EH (cell line): ENCODE data around the gene C10orf95.
"Not testable (repeated sequence)": the region's sequence is repeated elsewhere in the genome, so short reads cannot be mapped to it uniquely, and the experiment has no call there.

ENCODE experiments used
- DNase-seq: peaks from one replicate; pipeline ENCODE4 v3.0.0-alpha.2; 2015; ENCODE audit warnings: low read depth

Gene C10orf95

DNA sequence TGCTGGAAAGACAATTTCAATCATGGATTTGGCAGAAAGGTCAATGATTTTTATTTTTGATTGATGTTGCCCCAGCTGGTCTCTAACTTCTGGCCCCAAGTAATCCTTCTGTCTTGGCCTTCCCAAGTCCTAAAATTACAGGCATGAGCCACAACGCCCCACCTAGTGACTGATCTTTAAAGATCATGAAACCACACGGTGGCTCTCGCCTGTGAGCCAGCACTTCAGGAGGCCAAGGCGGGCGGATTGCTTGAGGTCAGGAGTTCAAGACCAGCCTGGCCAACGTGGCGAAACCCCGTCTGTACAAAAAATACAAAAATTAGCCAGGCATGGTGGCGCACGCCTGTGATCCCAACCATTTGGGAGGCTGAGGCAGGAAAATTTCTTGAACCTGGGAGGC is 12.6 kb upstream of the C10orf95 start:
- no peak for DNase-seq

DNA sequence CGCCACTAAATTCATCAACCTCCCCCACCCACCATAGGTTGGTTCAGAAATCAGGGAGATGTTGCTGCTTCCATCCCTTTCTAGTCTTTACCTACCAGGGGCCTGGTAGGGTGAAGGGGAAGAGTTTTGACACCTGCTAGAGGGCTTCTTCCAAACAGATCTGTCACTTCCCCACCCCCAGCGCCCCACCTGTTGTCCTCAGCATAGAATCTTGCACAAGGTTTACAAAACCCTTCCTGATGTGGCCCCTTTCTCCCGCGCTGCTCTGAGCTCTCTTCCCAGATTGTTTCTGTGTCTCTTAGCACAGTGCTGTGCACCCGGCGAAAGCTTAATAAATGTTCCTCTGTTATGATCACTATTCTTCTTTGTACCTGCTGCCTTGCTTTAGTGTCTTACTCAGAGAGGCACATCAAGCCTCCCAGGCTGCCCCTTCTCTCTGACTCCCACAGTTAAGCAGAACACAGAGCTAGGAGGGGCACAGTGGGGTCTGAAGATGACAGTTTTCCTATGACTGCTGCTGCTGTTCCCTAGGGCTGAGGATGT is 11.2 kb upstream of the C10orf95 start:
- DNase-seq, result no peak

DNA sequence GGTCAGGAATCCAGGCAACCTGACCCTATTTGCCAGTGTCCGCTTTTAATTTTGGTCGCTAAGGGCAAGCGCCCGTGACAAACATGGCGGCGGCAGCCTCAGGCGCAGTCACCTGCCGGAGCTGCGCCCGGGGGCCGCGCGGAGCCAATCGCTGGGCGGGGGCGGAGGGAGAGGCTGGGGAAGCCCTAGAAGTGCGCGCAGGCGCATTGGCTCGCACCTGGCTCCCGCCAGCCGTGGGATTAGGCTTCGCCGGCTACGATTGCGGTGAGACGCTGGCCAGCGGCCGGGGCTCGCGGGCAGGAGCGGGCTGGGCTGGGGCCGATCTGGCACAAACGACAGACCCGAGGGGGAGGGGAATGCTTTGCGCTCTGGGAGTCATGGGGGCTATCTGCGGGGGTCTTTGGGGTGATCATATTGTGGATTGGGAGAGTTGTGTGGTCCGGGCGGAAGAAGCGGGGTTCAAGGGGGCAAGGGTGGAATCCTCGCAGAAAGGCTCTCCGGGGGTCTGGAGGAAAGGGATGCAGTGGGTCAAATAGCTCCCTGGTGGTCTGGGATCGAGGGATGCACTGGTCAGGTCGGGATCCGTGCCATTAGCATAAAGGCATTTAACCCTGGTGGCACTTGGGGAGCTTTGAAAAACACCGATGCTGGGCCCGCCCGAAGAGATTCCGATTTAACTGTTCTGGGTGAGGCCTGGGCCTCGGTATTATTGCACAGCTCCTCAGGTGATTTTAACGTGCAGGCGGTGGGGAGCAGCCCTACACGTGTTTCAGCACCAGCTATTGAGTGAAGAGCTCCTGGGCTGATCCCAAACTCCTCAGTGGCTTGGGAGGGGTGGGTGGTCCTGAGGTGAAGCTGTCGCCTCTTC is 10.1 kb upstream of the C10orf95 start:
- peak; percentile 83 for DNase-seq

DNA sequence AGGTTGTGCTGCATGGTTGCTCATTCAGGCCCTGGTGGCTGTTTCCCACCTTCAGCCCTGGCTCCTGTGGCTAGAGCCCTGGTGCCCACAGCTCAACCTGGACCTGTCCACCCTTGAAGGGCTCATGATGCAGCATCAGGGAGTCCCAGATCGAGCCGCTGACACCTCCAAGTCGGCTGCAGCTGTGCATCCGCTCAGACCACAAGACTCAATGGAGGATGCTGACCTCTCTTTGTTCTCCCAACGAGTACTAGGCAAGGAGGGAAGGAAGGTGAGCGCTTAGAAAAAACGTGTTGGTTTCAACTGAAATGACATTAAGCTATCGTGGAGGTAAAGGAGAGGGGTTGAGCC is 9.5 kb upstream of the C10orf95 start:
- no peak for DNase-seq

DNA sequence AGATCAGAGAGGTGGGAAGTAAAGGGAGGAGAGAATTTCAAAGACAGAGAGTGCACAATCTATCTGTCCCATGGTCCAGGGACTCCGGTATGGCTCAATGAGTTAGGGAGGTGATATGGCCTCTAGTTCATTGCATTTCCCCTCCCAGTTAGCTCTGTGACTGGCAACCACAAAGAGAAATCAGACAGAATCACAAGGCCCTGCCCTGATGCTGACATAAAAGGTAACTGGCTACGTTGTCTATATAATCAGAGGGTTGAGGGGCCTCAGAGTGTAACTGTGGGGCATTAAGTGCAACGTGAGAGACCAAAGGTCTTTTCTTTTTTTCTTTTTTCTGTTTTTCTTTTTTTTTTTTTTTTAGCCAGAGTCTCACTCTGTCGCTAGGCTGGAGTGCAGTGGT is 7.3 kb upstream of the C10orf95 start:
- DNase-seq, result no peak

DNA sequence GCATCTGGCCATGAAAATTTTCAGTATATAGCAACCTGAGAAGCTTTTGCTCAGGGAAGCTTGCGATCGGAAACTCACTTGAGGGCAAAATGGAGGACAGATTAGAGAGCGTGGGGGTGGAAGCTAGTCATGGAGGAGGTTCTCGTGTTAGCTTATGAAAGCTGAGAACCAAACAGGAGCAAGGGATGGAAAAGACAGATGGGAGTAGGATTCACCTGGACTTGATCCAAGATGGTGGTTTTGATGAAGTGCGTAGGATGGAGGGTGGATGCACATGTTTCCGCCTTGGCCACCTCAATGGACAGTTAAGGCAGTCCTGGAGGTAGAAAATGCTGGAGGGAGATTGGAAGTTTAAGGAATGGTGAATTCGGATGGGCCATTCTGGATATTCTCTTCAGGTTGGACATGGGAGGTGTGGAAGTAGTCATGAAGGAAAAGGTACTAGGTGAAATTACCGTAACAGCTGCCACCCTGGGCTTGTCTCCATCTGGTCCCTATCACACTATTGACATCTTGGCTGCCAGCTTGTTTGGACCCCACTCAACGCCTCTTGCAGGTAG is 6.3 kb upstream of the C10orf95 start:
- no peak for DNase-seq

DNA sequence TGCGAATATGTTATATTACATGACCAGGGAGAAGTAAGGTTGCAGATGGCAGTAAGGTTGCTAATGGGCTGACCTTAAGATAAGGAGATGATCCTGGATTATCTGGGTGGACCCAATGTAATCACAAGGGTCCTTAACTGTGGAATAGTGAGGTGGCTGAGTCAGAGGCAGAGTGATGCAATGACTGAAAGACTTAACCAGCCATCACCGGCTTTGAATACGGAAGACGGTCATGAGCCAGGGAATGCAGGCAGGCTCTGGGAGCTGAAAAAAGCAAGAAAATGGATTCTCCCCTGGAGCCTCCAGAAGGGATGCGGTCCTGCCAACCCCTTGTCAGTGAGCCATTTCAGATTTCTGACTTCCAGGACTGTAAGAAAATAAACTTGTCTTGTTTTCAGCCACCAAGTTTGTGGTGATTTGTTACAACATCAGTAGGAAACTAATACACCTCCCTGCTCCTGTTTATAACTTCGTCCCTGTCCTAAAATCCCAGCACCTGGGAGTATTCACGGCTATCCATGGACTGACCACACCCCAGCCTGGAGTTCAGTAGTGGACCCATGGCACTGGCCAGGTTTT is 4.6 kb upstream of the C10orf95 start:
- DNase-seq, result peak; percentile 78

DNA sequence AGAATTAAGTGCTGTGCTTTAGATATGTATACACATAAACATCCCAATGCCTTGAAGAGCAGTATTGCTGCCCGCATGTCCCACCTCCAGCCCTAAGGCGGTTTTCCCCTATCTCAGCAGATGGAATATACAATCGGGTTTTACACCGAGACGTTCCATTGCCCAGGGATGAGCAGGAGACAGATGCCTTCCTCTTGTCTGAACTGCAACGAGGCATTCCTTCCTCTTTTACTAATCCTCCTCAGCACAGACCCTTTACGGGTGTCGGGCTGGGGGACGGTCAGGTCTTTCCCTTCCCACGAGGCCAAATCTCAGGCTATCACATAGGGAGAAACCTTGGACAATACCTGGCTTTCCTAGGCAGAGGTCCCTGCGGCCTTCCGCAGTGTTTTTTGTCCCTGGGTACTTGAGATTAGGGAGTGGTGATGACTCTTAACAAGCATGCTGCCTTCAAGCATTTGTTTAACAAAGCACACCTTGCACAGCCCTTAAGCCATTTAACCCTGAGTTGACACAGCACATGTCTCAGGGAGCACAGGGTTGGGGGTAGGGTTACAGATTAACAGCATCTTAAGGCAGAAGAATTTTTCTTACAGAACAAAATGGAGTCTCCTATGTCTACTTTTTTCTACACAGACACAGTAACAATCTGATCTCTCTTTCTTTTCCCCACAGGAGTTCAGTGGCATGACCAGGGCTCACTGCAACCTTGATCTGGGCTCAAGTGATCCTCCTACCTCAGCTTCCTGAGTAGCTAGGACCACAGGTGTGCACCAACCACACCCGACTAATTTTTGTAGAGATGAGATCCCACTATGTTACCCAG is 3.5 kb upstream of the C10orf95 start:
- DNase-seq, result not testable (repeated sequence)

DNA sequence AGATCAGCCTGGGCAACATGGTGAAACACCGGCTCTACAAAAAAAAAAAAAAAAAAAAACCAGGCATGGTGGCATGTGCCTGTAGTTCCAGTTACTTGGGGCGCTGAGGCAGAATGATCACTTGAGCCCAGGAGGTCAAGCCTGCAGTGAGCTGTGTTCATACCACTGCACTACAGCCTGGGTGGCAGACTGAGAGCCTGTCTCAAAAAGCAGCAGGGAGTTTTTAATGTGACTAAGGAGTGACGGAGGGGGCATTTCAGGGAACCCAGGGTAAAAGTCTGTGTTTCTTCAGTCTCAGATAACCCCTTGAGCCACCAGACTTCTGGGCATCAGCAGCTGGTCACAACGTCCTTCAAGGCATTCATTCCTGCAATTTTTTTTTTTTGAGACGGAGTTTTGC is 2.2 kb upstream of the C10orf95 start:
- DNase-seq, result no peak

DNA sequence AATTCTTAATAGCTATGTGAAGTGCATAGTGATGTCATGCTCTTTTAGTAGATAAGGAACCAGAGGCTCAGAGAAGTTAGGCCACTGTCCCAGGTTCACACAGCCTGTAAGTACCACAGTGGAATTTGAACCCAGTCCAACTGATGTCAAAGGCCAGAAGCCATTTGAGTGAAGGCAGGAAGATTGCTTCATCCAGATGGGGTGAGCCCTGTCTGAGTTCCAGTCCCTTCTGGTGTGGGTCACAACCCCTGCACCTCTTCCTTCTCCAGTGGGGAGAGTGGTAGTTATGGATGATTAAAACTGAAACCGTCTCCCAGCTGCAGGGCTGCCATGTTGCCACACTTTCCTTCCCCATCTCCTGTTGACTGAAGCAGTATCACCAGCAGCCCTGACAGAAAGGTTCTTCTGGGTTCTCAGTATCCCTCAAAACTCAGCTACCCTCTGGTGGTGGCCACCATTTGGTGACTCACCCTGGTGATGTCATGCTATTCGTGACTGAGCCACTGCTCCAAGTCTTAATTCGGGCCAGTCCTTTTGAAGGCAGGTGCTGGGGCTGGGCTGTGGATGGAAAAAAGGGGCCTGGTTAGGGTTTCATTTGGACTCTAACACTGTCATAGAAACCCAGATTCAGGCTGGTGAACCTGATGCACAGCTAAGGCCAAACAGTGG is 1.5 kb upstream of the C10orf95 start:
- DNase-seq, result peak; percentile 84

DNA sequence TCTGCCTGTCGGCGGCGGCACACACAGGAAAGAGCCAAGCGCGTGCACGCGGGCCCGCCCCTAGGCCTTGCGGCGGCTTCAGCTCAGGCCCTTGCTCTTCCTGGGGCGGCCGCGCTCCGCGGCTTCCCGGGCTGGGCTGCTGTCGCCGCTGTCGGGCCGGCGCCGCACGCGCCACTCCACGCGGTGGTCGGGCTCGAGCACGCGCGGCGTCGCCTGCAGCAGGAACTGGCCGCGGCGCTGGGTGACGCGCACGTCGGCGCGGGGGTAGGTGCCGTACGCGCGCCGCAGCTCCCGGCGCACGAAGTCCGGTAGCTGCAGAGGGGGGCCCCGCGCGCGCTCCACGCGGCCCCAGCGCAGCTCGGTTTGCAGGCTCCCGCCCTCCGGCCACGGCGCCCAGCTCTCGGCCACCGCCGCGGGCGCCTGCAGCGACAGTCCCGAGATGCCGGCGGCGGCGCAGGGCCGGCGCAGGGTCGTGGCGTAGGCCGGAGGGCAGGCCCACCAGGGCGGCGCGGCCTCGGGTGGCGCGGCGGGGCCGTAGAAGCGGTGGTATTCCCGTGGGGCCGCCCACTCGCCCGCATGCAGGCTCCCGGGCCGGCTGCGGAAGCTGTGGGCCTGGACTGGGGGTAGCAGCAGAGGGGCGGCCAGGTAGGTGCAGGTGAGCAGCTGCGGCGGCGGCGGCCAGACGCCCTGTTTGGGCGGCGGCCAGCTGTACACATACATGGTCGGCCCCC is 804 bp downstream of the C10orf95 start:
- DNase-seq, result peak; percentile 83

DNA sequence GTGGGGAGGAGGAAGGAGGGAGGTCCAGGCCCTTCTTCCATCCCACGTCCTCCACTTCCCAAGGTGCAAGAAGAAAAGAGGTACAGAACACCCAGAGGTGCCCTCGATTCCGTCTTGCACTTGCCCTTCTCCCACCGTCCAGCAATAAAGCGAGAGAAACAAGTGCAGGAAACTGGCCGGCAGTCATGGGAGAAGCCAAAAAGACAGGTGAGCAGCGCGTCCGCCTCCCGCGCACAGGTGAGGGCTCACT is 1.3 kb downstream of the C10orf95 start:
- DNase-seq, result no peak

DNA sequence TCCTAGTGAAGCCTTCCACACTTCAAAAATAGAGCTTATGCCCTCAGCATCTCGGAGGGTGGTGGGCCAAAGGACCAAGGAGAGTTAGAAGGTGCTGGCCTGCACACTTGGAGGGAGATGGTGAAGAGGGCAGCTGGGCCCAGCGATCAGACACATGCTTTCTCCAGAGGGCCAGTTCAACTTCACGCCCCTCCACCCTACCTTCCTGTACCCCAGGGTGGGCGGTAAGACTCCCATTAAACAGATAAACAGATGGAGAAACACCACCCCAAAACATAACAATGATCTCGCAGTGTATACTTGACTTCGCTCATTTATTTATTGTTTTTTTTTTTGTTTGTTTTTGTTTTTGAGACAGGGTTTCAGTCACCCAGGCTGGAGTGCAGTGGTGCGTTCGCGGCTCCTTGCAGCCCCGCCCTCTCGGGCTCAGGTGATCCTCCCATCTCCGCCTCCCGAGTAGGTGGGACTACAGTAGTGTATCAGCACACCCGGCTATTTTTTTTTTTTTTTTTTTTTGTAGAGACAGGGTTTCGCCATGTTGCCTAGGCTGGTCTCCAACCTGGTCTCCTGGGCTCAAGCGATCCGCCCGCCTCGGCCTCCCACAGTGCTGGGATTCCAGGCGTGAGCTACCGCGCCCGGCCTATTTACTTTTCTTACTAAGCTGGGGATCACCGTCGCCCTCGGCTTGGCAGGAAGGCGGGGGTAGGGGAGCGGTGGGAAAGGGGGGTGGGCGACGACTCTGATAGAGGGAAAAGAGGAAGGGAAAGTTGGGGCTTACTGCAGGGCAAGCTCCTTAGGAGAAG is 1.8 kb downstream of the C10orf95 start:
- DNase-seq, result peak; percentile 65

DNA sequence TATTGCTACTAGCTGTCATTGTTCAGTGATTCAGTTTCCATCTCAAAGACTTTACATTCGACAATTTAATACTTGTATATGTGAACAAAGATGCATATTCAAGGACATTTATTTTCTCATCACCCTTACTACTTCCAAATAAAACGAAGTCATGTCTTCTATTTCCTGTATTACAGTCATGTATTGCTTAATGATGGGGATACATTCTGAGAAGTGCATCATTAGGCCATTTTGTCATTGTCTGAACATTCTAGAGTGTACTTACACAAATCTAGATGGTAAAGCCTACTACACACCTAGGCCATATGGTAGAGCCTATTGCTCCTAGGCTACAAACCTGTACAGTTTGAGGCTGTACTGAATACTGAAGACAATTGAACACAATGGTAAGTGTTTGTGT is 6.5 kb downstream of the C10orf95 start:
- no peak for DNase-seq

DNA sequence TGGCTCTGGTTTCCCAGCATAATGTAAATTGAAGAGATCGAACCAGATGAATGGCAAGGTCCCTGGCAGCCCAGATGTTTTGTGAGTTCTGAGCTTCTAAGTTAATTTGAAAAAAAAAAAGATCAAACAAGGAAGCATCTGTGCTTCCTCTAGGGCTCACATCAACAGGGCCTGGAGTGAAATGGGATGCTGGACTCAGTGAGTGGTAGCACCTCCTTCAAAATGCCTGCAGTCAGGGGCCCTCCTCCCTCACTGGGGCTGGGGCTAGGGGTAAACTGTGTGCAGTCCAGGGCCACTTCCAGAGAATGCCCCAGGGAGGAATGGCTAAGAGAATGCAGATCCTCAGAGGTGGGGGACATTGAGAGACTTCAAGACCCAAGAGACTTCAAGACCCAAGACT is 13.0 kb downstream of the C10orf95 start:
- DNase-seq, result no peak

DNA sequence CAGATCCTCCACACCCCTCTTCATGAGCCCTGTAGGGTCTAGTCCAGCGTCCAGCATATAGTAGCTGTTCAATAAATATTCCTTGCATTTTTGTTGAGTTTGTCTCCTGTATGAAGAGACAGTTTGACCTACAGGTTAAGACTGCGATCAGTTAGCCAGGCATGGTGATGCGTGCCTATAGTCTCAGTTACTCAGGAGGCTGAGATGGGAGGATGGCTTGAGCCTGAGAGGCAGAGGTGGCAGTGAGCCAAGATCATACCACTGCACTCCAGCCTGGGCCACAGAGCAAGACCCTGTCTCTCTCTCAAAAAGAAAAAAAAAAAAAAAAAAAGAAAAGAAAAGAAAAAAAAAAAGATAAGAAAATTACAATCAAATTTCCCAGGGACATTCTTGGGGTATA is 13.8 kb downstream of the C10orf95 start:
- DNase-seq, result no peak

DNA sequence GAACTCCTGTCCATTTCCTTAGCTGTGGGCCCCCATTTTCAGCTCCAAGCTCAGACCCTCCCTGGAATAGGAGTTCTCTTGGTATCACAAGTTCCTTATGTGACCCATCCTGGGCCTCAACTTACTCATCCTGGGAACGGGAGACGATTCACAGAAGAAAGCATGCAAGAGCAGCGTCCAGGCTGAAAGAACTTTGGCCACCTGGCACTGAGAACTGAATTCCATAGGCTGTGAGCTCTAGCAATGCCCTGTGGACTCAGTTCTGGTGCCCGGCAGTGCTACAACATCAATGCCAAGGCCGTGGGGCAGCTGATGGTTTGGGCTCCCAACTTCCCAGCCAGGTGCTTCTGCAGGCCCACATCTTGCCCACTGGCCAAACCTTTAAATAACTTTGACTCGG is 15.0 kb downstream of the C10orf95 start:
- DNase-seq, result no peak

DNA sequence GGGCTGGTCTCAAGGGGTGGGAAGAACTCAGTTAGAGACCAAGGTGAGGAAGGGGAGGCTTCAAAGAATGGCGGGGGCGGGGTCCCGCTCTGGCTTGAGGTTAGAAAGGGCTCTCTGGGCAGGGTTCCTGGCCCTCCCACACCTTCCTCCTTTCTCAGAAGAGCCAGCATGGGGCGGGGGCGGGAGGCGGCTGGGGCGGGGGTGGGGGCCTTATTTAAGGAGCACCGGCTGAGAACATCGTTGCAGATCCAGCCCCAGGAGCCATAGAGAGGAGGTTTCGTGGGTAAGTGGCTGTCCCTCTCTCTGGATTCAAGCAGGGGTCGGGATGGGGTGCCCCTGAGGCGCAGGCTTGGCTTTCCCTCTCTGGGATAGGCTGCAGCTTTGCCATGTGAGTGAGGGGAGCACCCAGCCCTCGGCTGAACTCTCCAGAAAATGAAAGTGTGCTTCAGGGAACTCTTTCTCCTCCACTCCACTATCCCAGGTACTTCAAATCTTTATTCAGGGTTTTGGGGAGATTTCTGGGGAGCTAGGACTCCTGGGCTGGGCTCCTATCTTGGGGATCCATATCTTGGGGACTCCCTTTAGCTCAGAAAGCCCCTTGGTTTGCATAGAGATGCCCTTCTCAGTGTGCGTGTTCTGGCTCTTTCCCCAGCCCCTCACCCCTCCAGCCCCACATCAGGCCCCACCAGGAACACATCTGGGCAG is 15.7 kb downstream of the C10orf95 start:
- no peak for DNase-seq

DNA sequence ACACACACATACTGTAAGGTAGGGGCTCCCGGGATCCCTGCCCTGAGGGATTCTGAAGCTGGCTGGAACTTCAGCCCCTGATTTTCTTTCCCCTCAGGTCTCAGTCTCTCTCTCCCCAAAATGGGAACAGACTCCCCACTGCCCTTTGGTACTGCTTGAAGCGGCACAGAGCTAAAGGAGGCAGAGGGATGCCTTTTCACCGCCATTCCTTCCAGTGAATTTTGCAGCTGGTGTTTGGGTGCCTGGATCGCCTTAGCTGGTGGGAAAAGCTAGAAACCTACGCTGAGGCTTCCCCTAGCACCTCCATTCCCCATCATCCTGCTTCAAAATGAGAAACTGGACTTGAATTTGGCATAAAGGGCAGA is 16.2 kb downstream of the C10orf95 start:
- no peak for DNase-seq
